AG09309 (cell line): ENCODE measurements around the gene RALGPS1.

ENCODE experiments used
- DNase-seq: peaks from one replicate; pipeline ENCODE4 v3.0.0-alpha.2; 2010; ENCODE audit warnings: low read depth
- H3K4me3 ChIP-seq: 2 replicates; pipeline ENCODE4 v1.5.1; 2011; ENCODE audit warnings: mild to moderate bottlenecking, low read depth, low read length, moderate library complexity; ENCODE audit not compliant: control insufficient read depth
- CTCF ChIP-seq: IDR thresholded peaks from 2 replicates; pipeline ENCODE4 v1.5.1; 2011; ENCODE audit warnings: mild to moderate bottlenecking, low read depth, low read length, inconsistent platforms; ENCODE audit not compliant: insufficient read depth, control insufficient read depth; ENCODE audit errors: missing control alignments

Gene RALGPS1

GRCh38 chr9:127033061-127033460, 118.5 kb downstream of the RALGPS1 start:
- no peak for DNase-seq
- no peak for TF ChIP-seq CTCF
- H3K4me3 ChIP-seq: no peak overlapping the region

GRCh38 chr9:127033789-127034188, 119.2 kb downstream of the RALGPS1 start:
- TF ChIP-seq CTCF: no peak
- H3K4me3 ChIP-seq: no peak overlapping the region
- DNase-seq: no peak

- no peak for DNase-seq
- no peak for TF ChIP-seq CTCF
Observed at GRCh38 chr9:127034691-127035090, 120.1 kb downstream of the RALGPS1 start.

GRCh38 chr9:127035423-127035822, 120.8 kb downstream of the RALGPS1 start:
- no peak overlapping the region for H3K4me3 ChIP-seq
- TF ChIP-seq CTCF: no peak
- no peak for DNase-seq

More at GRCh38 chr9:127034691-127035090, 120.1 kb downstream of the RALGPS1 start:
- H3K4me3 ChIP-seq: no peak overlapping the region

- no peak for TF ChIP-seq CTCF
- no peak for DNase-seq
- no peak overlapping the region for H3K4me3 ChIP-seq
Observed at GRCh38 chr9:127035948-127036347, 121.4 kb downstream of the RALGPS1 start.

- no peak overlapping the region for H3K4me3 ChIP-seq
- TF ChIP-seq CTCF: no peak
- DNase-seq: no peak
Observed at GRCh38 chr9:127036437-127036836, 121.9 kb downstream of the RALGPS1 start.

GRCh38 chr9:127038531-127038930, 123.9 kb downstream of the RALGPS1 start:
- no peak overlapping the region for H3K4me3 ChIP-seq
- DNase-seq: no peak
- no peak for TF ChIP-seq CTCF
